Left kidney (tissue), 2 donors: Measurements from ENCODE around the gene DNASE1L2. TPM values are rescaled to one million over a fixed set of nuclear protein-coding genes. Genes with fewer than 3 reads are reported as not detected.

ENCODE experiments used
- DNase-seq: peaks from one replicate; pipeline ENCODE4 v3.0.0-alpha.2; 2013
- polyA plus RNA-seq: library from polyadenylated mRNA; unstranded; fragments of 120-200 nt; gene quantifications from one replicate; pipeline ENCODE4 v1.2.1, GENCODE V29; 2013; ENCODE audit not compliant: insufficient read length

The DNASE1L2 gene
- polyA plus RNA-seq, 1 donor, result 0.93 TPM

DNA sequence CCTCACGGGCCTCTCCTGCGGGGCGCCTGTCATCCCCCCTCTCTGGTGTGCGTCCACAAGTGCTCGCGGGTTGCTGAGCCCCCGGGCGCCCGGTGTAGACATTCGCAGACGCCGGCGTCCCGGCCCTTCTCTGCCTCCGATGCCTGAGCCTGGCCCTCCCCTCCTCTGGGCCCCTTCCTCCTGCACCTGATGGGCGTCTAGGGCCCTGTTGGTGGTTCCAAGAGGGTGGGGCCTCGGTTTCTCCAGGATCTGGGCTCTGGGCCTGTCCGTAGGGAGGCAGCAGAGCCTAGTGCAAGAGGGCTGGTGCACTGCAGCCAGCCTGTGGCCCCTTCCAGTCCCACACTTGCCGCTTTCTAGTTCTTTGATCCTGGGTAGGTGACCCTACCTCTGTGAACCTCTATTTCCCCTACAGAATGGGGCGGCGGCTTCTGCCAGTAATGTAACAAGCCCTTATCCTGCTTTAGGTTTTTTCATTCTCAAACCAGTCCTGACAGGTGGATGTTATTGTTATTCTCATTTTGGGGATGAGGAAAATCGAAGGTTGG lies 12.2 kb upstream of the DNASE1L2 start:
- no peak for DNase-seq

- DNase-seq, result no peak
Measured at GRCh38 chr16:2226245-2226793, 9.9 kb upstream of the DNASE1L2 start.

DNA sequence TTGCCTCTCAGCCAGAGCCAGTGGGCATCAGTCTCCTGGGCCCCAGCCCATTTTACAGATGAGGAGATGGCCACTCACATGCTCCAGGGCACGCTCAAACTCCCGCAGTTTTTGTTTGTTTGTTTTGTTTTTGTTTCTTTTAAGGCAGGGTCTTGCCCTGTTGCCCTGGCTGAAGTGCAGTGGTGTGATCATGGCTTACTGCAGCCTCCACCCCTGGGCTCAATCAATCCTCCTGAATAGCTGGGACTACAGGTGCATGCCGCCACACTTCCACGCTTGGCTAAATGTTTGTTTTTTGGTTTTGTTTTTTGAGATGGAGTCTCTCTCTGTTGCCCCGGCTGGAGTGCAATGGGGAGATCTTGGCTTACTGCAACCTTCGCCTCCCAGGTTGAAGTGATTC lies 9.3 kb upstream of the DNASE1L2 start:
- no peak for DNase-seq

DNA sequence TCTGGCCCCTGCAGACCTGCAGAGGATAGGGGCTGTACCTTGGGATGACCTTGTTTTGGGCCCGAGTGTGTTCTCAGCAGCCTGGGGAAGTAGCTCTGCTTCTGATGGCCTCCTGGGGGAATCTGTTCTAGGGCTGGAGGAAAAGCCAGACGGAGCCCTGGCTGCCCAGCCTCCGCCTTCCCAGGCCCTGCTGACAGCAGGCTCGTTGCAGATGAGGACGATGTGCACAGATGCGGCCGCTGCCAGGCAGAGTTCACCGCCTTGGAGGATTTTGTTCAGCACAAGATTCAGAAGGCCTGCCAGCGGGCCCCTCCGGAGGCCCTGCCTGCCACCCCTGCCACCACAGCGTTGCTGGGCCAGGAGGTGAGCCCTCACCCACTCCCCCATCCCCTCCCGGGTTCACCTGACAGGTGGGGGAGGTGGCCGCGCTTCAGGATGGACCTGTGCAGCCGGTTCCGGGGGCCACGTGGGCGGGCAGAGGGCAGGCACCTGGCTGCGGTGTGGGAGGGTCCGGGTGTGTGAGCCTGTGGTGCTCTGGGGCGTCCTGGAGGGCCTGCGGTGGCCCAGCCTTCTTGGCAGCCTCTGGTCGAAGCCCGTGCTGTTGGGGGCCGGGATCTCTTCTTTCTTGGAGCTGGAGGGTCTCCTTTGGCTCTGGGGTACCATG lies 8.0 kb upstream of the DNASE1L2 start:
- DNase-seq, result no peak

- no peak for DNase-seq
Measured at GRCh38 chr16:2229091-2229490, 7.2 kb upstream of the DNASE1L2 start.

DNA sequence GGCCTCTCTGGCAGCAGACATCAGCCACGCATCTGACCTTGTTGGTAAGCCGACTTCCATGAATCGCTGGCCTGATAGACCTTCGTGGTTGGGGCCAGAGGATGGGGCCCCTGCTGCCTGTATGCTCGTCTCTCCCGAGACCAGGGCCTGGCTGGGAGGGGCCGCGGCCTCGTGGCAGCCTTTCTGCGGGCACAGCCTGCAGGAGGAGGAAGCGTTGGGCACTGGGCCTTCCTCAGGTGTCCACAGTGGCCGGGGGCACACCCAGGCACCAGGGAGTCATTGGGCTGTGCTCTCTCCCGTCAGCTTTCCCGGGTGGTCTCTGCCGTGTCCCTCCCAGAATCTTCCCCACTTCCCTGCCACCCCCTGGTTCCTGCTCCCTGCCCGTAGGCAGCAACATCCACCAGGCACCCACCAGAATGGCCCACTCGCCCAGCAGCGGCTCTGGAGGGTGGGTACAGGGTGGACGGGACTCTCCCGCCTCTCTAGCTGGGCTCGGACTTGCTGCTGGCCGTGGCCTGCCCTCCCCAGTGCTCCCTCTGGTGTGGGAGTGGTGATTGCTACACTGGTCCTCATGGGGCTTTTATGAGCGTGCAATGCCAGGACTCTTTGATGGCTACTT lies 6.5 kb upstream of the DNASE1L2 start:
- no peak for DNase-seq

GRCh38 chr16:2230376-2230775 lies 5.9 kb upstream of the DNASE1L2 start:
- DNase-seq, result no peak

DNA sequence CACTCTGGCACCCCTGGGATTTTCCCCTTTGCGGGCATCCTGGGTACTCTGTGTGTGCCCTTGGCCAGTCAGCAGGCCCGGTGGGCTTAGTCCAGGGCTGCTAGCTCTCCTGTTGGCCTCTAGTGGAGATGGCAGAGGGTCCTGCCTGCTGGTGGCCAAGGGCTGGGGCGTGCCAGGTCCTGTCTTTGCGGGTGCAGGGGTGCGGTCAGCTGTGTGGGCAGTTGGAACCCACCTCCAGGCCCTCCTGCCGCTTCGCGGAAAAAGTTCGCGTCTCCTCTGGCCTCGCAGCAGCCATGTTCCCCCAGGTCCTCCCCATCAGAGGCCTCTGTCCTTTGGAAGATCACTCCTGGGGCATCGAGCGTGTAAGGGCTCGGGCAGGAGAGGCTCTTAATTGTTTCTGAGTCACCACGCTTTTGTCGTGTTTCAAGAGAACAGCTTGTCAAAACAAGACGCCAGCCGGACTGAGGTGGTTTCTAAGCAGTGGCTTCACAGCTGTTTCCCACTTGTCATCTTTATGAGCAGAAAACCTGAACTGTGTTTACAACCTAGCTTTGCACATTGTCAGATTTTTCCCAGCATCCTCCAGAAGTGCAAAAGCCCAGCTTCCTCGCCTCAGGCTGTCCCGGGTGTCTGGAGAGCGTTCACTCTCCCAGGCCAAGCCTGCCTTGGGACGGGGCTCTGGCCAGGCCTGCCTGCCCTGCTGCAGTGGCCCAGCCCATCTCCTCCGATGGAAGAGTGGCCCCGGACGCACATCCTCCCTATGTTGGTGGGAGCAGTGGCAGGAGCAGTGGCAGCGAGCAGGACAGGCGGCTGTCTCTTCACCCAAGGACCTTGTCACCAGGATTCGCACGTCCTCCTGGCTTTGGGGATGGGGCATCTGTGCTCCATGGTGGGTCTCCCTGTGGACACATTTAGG lies 5.0 kb upstream of the DNASE1L2 start:
- DNase-seq, result no peak

GRCh38 chr16:2232094-2232990 lies 3.9 kb upstream of the DNASE1L2 start:
- no peak for DNase-seq

DNA sequence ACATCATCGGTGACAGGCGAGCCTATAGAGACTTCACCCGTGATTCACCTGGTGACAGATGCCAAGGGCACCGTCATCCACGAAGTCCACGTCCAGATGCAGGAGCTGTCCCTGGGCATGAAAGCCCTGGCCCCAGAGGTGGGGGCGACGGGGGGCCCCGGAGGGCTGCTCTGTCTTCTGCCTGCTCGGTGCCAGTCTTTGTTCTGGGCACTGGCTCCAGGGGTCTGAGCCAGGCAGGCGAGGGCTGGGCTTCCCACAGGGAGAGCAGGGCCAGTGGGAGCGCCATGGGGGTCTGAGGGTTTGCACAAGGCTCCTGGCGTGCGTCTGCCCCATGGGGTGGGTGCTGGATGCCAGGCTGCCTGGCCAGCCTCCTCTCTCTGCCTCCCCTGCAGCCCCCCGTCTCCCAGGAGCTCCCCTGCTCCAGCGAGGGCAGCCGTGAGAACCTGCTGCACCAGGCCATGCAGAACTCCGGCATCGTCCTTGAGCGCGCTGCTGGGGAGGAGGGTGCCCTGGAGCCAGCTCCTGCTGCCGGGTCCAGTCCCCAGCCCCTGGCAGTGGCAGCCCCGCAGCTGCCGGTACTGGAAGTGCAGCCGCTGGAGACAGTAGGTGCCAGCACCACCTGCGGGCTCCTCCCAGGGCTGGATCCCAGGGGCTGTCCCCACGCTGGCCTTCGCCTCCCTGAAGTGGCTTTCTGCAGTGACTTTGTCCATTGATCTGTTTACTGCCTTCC lies 3.0 kb upstream of the DNASE1L2 start:
- no peak for DNase-seq

DNA sequence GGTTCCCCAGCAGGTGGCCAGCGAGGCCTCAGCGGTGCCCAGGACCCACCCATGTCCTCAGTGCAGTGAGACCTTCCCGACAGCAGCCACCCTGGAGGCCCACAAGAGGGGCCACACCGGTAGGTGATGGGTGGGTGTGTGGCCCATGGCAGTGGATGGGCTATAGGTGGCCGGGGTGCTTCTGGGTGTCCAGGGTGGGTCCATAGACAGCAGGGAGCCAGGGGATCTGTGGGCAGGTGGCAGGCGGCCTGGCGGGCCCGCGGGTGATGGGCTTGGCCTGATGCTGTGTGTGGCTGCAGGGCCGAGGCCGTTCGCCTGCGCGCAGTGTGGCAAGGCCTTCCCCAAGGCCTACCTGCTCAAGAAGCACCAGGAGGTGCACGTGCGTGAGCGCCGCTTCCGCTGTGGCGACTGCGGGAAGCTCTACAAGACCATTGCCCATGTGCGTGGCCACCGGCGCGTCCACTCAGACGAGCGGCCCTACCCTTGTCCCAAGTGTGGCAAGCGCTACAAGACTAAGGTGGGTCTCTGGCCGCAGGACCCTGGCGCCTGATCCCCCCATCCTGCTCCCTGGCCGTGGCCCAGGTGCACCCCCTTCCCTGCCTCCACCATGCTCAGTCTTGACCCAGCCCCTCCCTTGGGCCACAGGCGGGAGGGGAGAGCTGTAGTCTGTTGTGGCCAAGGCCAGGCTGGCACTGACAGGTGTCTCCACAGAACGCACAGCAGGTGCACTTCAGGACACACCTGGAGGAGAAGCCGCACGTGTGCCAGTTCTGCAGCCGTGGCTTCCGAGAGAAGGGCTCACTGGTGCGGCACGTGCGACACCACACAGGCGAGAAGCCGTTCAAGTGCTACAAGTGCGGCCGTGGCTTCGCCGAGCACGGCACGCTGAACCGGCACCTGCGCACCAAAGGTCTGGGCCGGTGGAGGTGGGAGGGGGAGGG lies 2.1 kb upstream of the DNASE1L2 start:
- DNase-seq, result no peak

DNA sequence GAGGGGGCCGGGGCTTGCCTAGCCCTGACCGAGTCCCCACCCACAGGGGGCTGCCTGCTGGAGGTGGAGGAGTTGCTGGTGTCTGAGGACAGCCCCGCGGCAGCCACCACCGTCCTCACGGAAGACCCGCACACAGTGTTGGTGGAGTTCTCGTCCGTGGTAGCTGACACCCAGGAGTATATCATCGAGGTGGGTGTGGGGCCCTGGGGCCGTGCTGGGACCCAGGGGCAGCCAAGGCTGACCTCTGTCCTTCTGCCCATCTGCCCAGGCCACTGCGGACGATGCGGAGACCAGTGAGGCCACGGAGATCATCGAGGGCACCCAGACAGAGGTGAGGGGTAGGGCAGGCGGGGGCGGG lies 1.5 kb upstream of the DNASE1L2 start:
- DNase-seq, result no peak

DNA sequence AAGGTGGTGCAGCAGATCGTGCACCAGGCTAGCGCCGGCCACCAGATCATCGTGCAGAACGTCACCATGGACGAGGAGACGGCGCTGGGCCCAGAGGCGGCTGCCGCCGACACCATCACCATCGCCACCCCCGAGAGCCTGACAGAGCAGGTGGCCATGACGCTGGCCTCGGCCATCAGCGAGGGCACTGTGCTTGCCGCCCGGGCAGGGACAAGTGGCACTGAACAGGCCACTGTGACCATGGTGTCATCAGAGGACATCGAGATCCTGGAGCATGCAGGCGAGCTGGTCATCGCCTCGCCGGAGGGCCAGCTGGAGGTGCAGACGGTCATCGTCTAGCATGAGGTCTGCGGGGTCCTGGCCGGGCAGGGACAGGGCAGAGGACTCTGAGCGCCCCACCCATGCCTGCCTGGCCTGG lies 1.0 kb upstream of the DNASE1L2 start:
- DNase-seq, result no peak

DNA sequence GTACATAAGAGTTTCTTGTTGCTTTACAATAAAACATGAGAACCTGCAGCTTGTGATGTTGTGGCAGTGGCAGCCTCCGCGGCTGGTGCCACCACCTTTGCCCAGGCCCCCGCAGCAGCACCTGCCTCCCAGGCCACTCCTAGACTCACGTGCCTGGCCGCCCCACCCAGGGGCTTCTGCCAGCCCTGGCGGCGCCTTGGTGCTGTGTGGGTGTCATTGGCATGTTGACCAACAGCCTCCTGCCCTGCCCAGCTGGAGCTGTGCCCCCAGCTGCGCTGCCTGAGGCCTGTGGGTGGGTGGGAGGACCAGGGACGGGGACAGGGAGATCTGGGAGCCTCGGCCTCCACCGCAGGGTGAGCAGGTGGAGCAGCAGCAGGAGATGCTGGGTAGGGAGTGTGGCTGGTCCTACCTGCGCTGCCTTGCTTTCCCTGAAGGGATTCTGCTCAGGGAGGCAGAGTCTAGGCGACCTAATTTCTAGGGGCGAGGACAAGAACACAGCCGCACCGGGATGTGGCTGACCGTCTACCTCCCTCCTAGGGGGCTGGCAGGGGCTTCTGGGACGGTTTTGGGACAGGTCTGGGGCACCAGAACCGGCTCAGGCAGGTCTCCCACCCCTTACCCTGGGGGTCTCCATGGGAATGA lies 428 bp upstream of the DNASE1L2 start:
- no peak for DNase-seq

DNA sequence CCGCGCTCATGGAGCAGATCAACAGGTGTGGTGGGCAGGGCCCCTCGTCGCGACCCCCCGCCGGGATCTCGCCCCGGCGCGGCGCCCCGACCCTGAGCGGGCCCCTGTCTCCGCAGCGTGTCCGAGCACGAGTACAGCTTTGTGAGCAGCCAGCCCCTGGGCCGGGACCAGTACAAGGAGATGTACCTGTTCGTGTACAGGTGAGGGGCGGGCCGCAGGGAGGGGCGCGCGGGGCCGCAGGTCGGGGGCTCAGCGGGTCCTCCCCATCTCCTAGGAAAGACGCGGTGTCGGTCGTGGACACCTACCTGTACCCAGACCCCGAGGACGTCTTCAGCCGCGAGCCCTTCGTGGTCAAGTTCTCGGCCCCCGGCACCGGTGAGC lies 848 bp downstream of the DNASE1L2 start:
- no peak for DNase-seq

GRCh38 chr16:2237493-2238149 lies 1.4 kb downstream of the DNASE1L2 start:
- DNase-seq, result no peak

GRCh38 chr16:2238150-2238837 lies 2.0 kb downstream of the DNASE1L2 start:
- DNase-seq, result no peak
